Measurements from ENCODE around the gene FGR. TPM values are rescaled to one million over a fixed set of nuclear protein-coding genes. Genes with fewer than 3 reads are reported as not detected.

The FGR gene
- total and polyA plus RNA-seq, 2 of the 13 experiments (the other 11 are each of a cell fraction or from before 2014, with no cell fraction given), result not detected

GRCh38 chr1:27574001-27574781, 60.8 kb downstream of the FGR start (continued):
- TF ChIP-seq, protein P1, sequence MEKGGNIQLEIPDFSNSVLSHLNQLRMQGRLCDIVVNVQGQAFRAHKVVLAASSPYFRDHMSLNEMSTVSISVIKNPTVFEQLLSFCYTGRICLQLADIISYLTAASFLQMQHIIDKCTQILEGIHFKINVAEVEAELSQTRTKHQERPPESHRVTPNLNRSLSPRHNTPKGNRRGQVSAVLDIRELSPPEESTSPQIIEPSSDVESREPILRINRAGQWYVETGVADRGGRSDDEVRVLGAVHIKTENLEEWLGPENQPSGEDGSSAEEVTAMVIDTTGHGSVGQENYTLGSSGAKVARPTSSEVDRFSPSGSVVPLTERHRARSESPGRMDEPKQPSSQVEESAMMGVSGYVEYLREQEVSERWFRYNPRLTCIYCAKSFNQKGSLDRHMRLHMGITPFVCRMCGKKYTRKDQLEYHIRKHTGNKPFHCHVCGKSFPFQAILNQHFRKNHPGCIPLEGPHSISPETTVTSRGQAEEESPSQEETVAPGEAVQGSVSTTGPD (CRISPR knock-in tag; IDR thresholded peaks at IDR 0.05), result peak; percentile 99
- TF ChIP-seq, protein P2, sequence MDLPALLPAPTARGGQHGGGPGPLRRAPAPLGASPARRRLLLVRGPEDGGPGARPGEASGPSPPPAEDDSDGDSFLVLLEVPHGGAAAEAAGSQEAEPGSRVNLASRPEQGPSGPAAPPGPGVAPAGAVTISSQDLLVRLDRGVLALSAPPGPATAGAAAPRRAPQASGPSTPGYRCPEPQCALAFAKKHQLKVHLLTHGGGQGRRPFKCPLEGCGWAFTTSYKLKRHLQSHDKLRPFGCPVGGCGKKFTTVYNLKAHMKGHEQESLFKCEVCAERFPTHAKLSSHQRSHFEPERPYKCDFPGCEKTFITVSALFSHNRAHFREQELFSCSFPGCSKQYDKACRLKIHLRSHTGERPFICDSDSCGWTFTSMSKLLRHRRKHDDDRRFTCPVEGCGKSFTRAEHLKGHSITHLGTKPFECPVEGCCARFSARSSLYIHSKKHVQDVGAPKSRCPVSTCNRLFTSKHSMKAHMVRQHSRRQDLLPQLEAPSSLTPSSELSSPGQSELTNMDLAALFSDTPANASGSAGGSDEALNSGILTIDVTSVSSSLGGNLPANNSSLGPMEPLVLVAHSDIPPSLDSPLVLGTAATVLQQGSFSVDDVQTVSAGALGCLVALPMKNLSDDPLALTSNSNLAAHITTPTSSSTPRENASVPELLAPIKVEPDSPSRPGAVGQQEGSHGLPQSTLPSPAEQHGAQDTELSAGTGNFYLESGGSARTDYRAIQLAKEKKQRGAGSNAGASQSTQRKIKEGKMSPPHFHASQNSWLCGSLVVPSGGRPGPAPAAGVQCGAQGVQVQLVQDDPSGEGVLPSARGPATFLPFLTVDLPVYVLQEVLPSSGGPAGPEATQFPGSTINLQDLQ (CRISPR knock-in tag; IDR thresholded peaks at IDR 0.05), result no peak
- TF ChIP-seq CCDC6 (CRISPR knock-in tag; IDR thresholded peaks at IDR 0.05), result peak; percentile 76; the same call in 1 of the 2 replicates
- no peak for TF ChIP-seq CREB1 (IDR thresholded peaks at IDR 0.05)
- TF ChIP-seq CREB1 (CRISPR knock-in tag; IDR thresholded peaks at IDR 0.05), result peak; percentile 48; the same call in 1 of the 2 replicates
- TF ChIP-seq ZNF777 (CRISPR knock-in tag; IDR thresholded peaks at IDR 0.05), result no peak; the same call in 1 of the 2 replicates
- no peak for TF ChIP-seq NR1H2 (CRISPR knock-in tag; IDR thresholded peaks at IDR 0.05; ENCODE audit: borderline replicate concordance, low read depth)
- peak; percentile 70 for TF ChIP-seq SKI (IDR thresholded peaks at IDR 0.05; ENCODE audit: partially characterized antibody)
- TF ChIP-seq ARNTL (CRISPR knock-in tag; IDR thresholded peaks at IDR 0.05), result peak; percentile 76
- 0 out of 2 replicates have a peak, but pooled peaks have one; percentile 51 for TF ChIP-seq NFKBIZ (CRISPR knock-in tag; IDR thresholded peaks at IDR 0.05)
- no peak for TF ChIP-seq ZBTB21 (CRISPR knock-in tag; IDR thresholded peaks at IDR 0.05)
- peak in 1 of 2 experiments; percentile 53; a peak in 1 of 4 replicates for TF ChIP-seq NR2F1 (CRISPR knock-in tag; IDR thresholded peaks at IDR 0.05)
- TF ChIP-seq, protein P3, sequence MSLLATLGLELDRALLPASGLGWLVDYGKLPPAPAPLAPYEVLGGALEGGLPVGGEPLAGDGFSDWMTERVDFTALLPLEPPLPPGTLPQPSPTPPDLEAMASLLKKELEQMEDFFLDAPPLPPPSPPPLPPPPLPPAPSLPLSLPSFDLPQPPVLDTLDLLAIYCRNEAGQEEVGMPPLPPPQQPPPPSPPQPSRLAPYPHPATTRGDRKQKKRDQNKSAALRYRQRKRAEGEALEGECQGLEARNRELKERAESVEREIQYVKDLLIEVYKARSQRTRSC (CRISPR knock-in tag; IDR thresholded peaks at IDR 0.05; ENCODE audit: low read depth), result no peak
- peak; percentile 61; the same call in 1 of the 2 replicates for TF ChIP-seq PHF21A (CRISPR knock-in tag; IDR thresholded peaks at IDR 0.05)
- TF ChIP-seq SNAPC2 (CRISPR knock-in tag; IDR thresholded peaks at IDR 0.05), result no peak
- TF ChIP-seq REPIN1 (CRISPR knock-in tag; IDR thresholded peaks at IDR 0.05; ENCODE audit: borderline replicate concordance, low read depth), result peak; percentile 86; the same call in 1 of the 2 replicates
- TF ChIP-seq ZNF512 (CRISPR knock-in tag; IDR thresholded peaks at IDR 0.05), result no peak
